Activated T-helper 1 cell treated with Interleukin-2 at 50 U/mL for 16 hours (primary cell): ENCODE results near the gene GALNT14.
"Not testable (repeated sequence)": the region's sequence is repeated elsewhere in the genome, so short reads cannot be mapped to it uniquely, and the experiment has no call there.

Experiments
- DNase-seq: peaks from one replicate; pipeline ENCODE4 v3.0.0-alpha.2; 2020; ENCODE audit warnings: low read depth

GALNT14 gene

GRCh38 chr2:31138037-31138962 lies at the start of gene GALNT14:
TSS of gene GALNT14 (minus strand) at chr2:31138440. CDS start at chr2:31138086, 354 bp downstream.
- no peak for DNase-seq

- DNase-seq: no peak
These were observed 48.9 kb upstream of the GALNT14 start for GRCh38 chr2:31187166-31187565.

GRCh38 chr2:31183973-31184372 lies 45.7 kb upstream of the GALNT14 start:
- not testable (repeated sequence) for DNase-seq

GRCh38 chr2:31176742-31177141 lies 38.5 kb upstream of the GALNT14 start:
- DNase-seq: no peak

- no peak for DNase-seq
These were observed 32.9 kb upstream of the GALNT14 start for GRCh38 chr2:31171142-31171541.

- DNase-seq: no peak
These were observed 31.9 kb upstream of the GALNT14 start for GRCh38 chr2:31170071-31170698.

GRCh38 chr2:31168291-31168690 lies 30.1 kb upstream of the GALNT14 start:
- DNase-seq: no peak

GRCh38 chr2:31166925-31167324 lies 28.7 kb upstream of the GALNT14 start:
- no peak for DNase-seq

GRCh38 chr2:31163011-31163539 lies 24.8 kb upstream of the GALNT14 start:
- DNase-seq: no peak

GRCh38 chr2:31161637-31162036 lies 23.4 kb upstream of the GALNT14 start:
- no peak for DNase-seq

GRCh38 chr2:31151501-31151900 lies 13.3 kb upstream of the GALNT14 start:
- DNase-seq: no peak

- DNase-seq: no peak
These were observed 12.0 kb upstream of the GALNT14 start for GRCh38 chr2:31150120-31150670.

- DNase-seq: no peak
These were observed 10.3 kb upstream of the GALNT14 start for GRCh38 chr2:31148514-31148913.

GRCh38 chr2:31147645-31148044 lies 9.4 kb upstream of the GALNT14 start:
- DNase-seq: no peak

GRCh38 chr2:31142110-31142509 lies 3.9 kb upstream of the GALNT14 start:
- no peak for DNase-seq

GRCh38 chr2:31141443-31142085 lies 3.3 kb upstream of the GALNT14 start:
- DNase-seq: no peak

- DNase-seq: no peak
These were observed 1.9 kb upstream of the GALNT14 start for GRCh38 chr2:31140151-31140550.

GRCh38 chr2:31139671-31140070 lies 1.4 kb upstream of the GALNT14 start:
- no peak for DNase-seq

- DNase-seq: no peak
These were observed 816 bp downstream of the GALNT14 start for GRCh38 chr2:31137211-31138036.

GRCh38 chr2:31136732-31137131 lies 1.5 kb downstream of the GALNT14 start:
- DNase-seq: no peak

- no peak for DNase-seq
These were observed 2.2 kb downstream of the GALNT14 start for GRCh38 chr2:31136000-31136399.
